D721Med (cell line): ENCODE data around the gene XAB2.
A peak's percentile ranks its signal among the peaks of the same experiment; 100 is the strongest.

Experiments
- DNase-seq: peaks from one replicate; pipeline ENCODE4 v3.0.0; 2011; ENCODE audit warnings: low spot score; ENCODE audit not compliant: insufficient read length
- FAIRE-seq: peaks from 2 replicates; lab custom pipeline; 2011; peaks lifted over from hg19 to GRCh38; lab: Jason Lieb, UNC
- CTCF ChIP-seq: IDR thresholded peaks from 2 replicates; pipeline ENCODE4 v1.5.1; 2012; ENCODE audit warnings: mild to moderate bottlenecking, control low read depth; ENCODE audit not compliant: insufficient read depth; ENCODE audit errors: missing control alignments

Gene XAB2

DNA sequence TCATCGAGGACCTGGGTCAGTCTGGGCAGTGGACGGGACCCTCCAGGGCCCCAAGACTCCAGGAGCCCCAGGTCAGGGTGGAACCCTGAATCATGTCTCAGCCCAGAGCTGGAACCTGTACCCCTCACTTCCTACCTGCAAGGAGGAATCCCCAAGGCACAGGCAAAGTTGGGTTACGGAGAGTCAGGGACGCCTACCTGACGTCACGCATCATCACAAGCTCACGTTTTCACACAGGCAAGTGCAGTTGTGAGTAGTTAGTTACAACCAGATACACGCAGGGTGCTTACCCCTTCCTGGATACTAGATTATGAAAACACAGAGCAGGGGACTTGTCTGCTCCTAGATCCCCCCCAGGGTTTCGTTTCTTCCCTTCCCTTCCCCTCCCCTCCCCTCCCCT lies 41.4 kb upstream of the XAB2 start:
- DNase-seq (no peak), FAIRE-seq (no peak)
- TF ChIP-seq CTCF, result no peak

GRCh38 chr19:7670150-7670783 lies 40.9 kb upstream of the XAB2 start:
- FAIRE-seq, result no peak
- TF ChIP-seq CTCF, result no peak
- DNase-seq, result peak; percentile 67

GRCh38 chr19:7669641-7670040 lies 40.3 kb upstream of the XAB2 start:
- no peak for FAIRE-seq
- TF ChIP-seq CTCF, result no peak
- no peak for DNase-seq

- no peak for TF ChIP-seq CTCF
- no peak for FAIRE-seq
- DNase-seq, result no peak
Measured at GRCh38 chr19:7668842-7669241, 39.5 kb upstream of the XAB2 start, which contains the start of gene RETN. TSS of gene RETN (plus strand) at chr19:7669049. CDS start at chr19:7669327, 278 bp downstream.

DNA sequence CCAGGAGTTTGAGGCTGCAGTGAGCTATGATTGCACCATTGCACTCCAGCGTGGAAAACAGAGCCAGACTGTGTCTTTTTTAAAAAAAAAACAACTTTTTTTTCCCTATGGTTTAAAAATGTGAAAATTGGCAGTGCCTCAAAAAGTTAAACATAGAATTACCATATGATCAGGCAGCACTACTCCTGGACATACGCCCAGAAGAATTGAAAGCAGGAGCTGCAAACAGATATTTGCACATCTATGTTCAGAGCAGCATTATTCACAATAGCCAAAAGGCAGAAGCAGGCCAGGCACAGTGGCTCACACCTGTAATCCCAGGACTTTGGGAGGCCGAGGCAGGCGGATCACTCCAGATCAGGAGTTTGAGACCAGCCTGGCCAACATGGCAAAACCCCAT lies 35.7 kb upstream of the XAB2 start:
- DNase-seq, result no peak
- FAIRE-seq, result no peak
- no peak for TF ChIP-seq CTCF

GRCh38 chr19:7663706-7664105 lies 34.4 kb upstream of the XAB2 start:
- DNase-seq (no peak), FAIRE-seq (no peak)
- TF ChIP-seq CTCF, result no peak

DNA sequence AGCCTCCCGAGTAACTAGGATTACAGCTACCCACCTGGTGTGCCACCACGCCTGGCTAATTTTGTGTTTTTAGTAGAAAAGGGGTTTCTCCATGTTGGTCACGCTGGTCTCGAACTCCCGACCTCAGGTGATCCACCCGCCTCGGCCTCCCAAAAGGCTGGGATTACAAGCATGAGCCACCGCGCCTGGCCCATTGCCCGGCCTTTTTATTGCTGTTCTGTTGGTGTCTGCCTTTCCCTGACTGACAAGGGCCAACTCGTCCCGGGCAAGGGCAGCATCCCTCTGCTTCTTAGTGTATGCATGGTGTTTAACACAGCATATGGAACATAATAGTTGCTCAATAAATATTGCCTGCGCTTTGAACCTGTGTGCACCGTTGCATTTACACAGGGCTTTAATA lies 33.3 kb upstream of the XAB2 start:
- no peak for TF ChIP-seq CTCF
- FAIRE-seq (no peak), DNase-seq (no peak)
